Lower leg skin (tissue), 4 donors: ENCODE data around the gene BLTP3B. TPM values are rescaled to one million over a fixed set of nuclear protein-coding genes. Genes with fewer than 3 reads are reported as not detected.
A peak's percentile ranks its signal among the peaks of the same experiment; 100 is the strongest.

Experiments
- DNase-seq, 2 donors: peaks; one replicate each; pipeline ENCODE4 v3.0.0-alpha.2; 2019; ENCODE audit warnings: low spot score in 2 of 2
- H3K4me3 ChIP-seq: fragments of 200-600 bp; sonication (generic); 2 replicates; pipeline ENCODE4 v1.5.1; 2017; ENCODE audit warnings: mild to moderate bottlenecking, low read depth; ENCODE audit not compliant: poor library complexity, severe bottlenecking
- CTCF ChIP-seq, 3 donors: fragments of 450-650 bp; IDR thresholded peaks; one replicate each; pipeline ENCODE4 v1.5.1; 2016; ENCODE audit warnings: antibody characterized with exemption in 3 of 3, mild to moderate bottlenecking in 3 of 3, moderate library complexity in 2 of 3
- POLR2A ChIP-seq, 2 donors: fragments of 450-650 bp; IDR thresholded peaks; one replicate each; pipeline ENCODE4 v1.6.1; 2016 to 2017; ENCODE audit warnings: antibody characterized with exemption in 2 of 2, mild to moderate bottlenecking in 1 of 2, moderate library complexity in 1 of 2
- WGBS, 2 donors: methylation state at CpG; one replicate each; pipeline ENCODE4 v1.1.5; 2018; 5-methylcytosine and 5-hydroxymethylcytosine counted together
- intact Hi-C: fragments of 100-400 bp; cut with DNase I; formaldehyde crosslinking; loops from one replicate; pipeline ENCODE4 v1.15.0; 2023; ENCODE audit warnings: low total_unique reads
- total RNA-seq, 4 donors: library from RNA; depleted of rRNA; stranded (reverse); fragments of >200 nt; gene quantifications; one replicate each; pipeline ENCODE4 v1.1.0, GENCODE V29; 2016

Gene BLTP3B
- total RNA-seq, 4 donors from 2014 or later, result 20.3 to 29.1 (median 23.6) TPM

- DNase-seq, result no peak
- TF ChIP-seq CTCF (IDR thresholded peaks at IDR 0.05) (no peak), POLR2A (IDR thresholded peaks at IDR 0.05) (no peak)
- intact Hi-C loops, result loop anchor here (10.0 kb wide), 1 partner anchor 427 kb away; no protein-coding TSS in a partner anchor
- WGBS, 2 donors, result 24 to 29% methylated on average over 6 of the region's 6 CpGs
- no peak overlapping the region for H3K4me3 ChIP-seq
These were observed 4.4 kb downstream of the BLTP3B start for GRCh38 chr12:100138048-100138802.

GRCh38 chr12:100133200-100133599 is 9.5 kb downstream of the BLTP3B start:
- DNase-seq, result no peak
- TF ChIP-seq CTCF (IDR thresholded peaks at IDR 0.05), result no peak
- no peak for TF ChIP-seq POLR2A (IDR thresholded peaks at IDR 0.05)
- WGBS, 2 donors, result 89 to 90% methylated on average over 2 of the region's 2 CpGs
- intact Hi-C loops, result loop anchor here (10.0 kb wide), 1 partner anchor 432 kb away; no protein-coding TSS in a partner anchor
- no peak overlapping the region for H3K4me3 ChIP-seq

- intact Hi-C loops, result no loop called here
- 0 to 5% methylated on average over 1 of the region's 1 CpG for WGBS, 2 donors
- TF ChIP-seq POLR2A (IDR thresholded peaks at IDR 0.05) (no peak), CTCF (IDR thresholded peaks at IDR 0.05) (no peak)
- no peak overlapping the region for H3K4me3 ChIP-seq
- DNase-seq, result peak in 1 of 2 donors; percentile 29
These were observed 14.2 kb downstream of the BLTP3B start for GRCh38 chr12:100128512-100128908.

- WGBS, 2 donors, result 0 to 16% methylated on average over 1 of the region's 1 CpG
- TF ChIP-seq CTCF (IDR thresholded peaks at IDR 0.05), result no peak
- TF ChIP-seq POLR2A (IDR thresholded peaks at IDR 0.05), result no peak
- DNase-seq, result no peak
- intact Hi-C loops, result no loop called here
- no peak overlapping the region for H3K4me3 ChIP-seq
These were observed 14.7 kb downstream of the BLTP3B start for GRCh38 chr12:100127766-100128511.

- WGBS, 2 donors, result 62 to 65% methylated on average over 8 of the region's 8 CpGs
- intact Hi-C loops, result no loop called here
These were observed 19.2 kb downstream of the BLTP3B start for GRCh38 chr12:100123316-100124095.

More at GRCh38 chr12:100123316-100124095, 19.2 kb downstream of the BLTP3B start:
- no peak for TF ChIP-seq CTCF (IDR thresholded peaks at IDR 0.05)
- no peak for TF ChIP-seq POLR2A (IDR thresholded peaks at IDR 0.05)
- DNase-seq, result no peak
- no peak overlapping the region for H3K4me3 ChIP-seq
